ENCODE measurements around the gene BABAM1. TPM values are rescaled to one million over a fixed set of nuclear protein-coding genes. Genes with fewer than 3 reads are reported as not detected.

Gene BABAM1
- total and polyA plus RNA-seq, 9 of the 15 experiments (the other 6 are each of a cell fraction or from before 2014, with no cell fraction given), result 14.7 to 160 (median 113) TPM

- TF ChIP-seq THRA (IDR thresholded peaks at IDR 0.05), result no peak
- no peak for TF ChIP-seq HNRNPLL (IDR thresholded peaks at IDR 0.05; ENCODE audit: low read depth, low read length, poor library complexity, severe bottlenecking)
- no peak for TF ChIP-seq LARP7 (IDR thresholded peaks at IDR 0.05)
- TF ChIP-seq, protein P1, sequence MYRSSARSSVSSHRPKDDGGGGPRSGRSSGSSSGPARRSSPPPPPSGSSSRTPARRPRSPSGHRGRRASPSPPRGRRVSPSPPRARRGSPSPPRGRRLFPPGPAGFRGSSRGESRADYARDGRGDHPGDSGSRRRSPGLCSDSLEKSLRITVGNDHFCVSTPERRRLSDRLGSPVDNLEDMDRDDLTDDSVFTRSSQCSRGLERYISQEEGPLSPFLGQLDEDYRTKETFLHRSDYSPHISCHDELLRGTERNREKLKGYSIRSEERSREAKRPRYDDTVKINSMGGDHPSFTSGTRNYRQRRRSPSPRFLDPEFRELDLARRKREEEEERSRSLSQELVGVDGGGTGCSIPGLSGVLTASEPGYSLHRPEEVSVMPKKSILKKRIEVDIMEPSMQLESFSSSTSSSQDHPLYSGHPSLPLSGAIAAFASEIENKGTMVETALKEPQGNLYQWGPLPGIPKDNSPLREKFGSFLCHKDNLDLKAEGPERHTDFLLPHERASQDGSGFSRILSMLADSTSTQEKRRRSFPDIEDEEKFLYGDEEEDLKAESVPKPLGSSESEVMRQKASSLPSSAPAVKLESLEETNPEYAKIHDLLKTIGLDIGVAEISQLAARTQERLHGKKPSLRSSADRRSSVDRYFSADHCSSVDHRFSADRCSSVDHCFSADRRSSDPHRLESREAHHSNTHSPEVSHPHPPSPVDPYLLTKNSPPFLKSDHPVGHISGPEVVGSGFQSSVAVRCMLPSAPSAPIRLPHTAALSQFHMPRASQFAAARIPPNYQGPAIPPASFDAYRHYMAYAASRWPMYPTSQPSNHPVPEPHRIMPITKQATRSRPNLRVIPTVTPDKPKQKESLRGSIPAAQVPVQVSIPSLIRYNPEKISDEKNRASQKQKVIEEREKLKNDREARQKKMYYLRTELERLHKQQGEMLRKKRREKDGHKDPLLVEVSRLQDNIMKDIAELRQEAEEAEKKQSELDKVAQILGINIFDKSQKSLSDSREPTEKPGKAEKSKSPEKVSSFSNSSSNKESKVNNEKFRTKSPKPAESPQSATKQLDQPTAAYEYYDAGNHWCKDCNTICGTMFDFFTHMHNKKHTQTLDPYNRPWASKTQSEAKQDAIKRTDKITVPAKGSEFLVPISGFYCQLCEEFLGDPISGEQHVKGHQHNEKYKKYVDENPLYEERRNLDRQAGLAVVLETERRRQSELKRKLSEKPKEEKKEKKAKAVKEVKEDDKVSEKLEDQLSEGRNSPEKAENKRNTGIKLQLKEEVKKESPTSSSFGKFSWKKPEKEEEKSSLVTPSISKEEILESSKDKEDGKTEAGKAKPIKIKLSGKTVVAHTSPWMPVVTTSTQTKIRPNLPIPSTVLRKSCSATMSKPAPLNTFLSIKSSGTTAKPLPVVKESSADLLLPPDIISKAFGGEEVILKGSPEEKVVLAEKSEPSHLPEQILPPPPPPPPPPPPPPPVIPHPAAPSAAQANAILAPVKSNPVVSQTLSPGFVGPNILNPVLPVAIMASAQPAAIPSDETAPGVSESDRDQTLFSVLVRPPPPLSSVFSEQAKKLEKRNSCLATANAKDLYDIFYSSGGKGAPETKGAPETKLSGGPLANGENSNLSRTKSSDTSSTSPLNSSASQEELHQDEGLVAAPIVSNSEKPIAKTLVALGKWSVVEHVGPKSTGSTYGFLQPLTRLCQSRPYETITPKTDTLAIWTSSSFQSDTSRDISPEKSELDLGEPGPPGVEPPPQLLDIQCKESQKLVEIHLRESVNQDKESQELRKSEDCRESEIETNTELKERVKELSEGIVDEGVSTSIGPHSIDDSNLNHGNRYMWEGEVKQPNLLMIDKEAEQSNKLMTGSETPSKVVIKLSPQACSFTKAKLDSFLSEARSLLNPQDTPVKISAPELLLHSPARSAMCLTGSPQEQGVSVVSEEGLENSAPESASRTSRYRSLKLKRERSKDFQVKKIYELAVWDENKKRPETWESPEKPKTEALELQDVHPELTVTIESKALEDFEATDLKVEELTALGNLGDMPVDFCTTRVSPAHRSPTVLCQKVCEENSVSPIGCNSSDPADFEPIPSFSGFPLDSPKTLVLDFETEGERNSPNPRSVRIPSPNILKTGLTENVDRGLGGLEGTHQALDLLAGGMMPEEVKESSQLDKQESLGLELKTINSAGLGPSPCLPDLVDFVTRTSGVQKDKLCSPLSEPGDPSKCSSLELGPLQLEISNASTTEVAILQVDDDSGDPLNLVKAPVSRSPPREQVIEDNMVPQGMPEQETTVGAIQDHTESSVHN (IDR thresholded peaks at IDR 0.05; ENCODE audit: borderline replicate concordance in 1 of 2, low read depth in 1 of 2), result no peak
- peak; percentile 32 for TF ChIP-seq TAF1 (IDR thresholded peaks at IDR 0.05; ENCODE audit: control insufficient read depth, extremely low read depth, insufficient read depth, low read length, severe bottlenecking)
- peak; percentile 54; the same call in 1 of the 2 replicates for TF ChIP-seq MAX (CRISPR knock-in tag; IDR thresholded peaks at IDR 0.05)
- no peak for TF ChIP-seq MEF2A (IDR thresholded peaks at IDR 0.05; ENCODE audit: control insufficient read depth, low read depth, low read length)
- no peak for TF ChIP-seq ZNF79 (CRISPR knock-in tag; IDR thresholded peaks at IDR 0.05; ENCODE audit: low read depth)
- no peak for TF ChIP-seq BHLHE40 (IDR thresholded peaks at IDR 0.05; ENCODE audit: low read length)
- TF ChIP-seq COPS2 (conservative IDR thresholded peaks at IDR 0.05), result no peak
- TF ChIP-seq, protein P2, sequence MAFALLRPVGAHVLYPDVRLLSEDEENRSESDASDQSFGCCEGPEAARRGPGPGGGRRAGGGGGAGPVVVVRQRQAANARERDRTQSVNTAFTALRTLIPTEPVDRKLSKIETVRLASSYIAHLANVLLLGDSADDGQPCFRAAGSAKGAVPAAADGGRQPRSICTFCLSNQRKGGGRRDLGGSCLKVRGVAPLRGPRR (CRISPR knock-in tag; IDR thresholded peaks at IDR 0.05), result no peak
- TF ChIP-seq, protein P3, sequence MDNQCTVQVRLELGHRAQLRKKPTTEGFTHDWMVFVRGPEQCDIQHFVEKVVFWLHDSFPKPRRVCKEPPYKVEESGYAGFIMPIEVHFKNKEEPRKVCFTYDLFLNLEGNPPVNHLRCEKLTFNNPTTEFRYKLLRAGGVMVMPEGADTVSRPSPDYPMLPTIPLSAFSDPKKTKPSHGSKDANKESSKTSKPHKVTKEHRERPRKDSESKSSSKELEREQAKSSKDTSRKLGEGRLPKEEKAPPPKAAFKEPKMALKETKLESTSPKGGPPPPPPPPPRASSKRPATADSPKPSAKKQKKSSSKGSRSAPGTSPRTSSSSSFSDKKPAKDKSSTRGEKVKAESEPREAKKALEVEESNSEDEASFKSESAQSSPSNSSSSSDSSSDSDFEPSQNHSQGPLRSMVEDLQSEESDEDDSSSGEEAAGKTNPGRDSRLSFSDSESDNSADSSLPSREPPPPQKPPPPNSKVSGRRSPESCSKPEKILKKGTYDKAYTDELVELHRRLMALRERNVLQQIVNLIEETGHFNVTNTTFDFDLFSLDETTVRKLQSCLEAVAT (IDR thresholded peaks at IDR 0.05), result peak in 1 of 2 experiments; percentile 68; a peak in 1 of 4 replicates
- TF ChIP-seq HDAC1 (IDR thresholded peaks at IDR 0.05), result no peak
- no peak for TF ChIP-seq HDAC8 (tag; IDR thresholded peaks at IDR 0.05)
These were observed 60.6 kb downstream of the BABAM1 start (continued) for GRCh38 chr19:17327654-17328516.

All from K562 (cell line).